ENCODE measurements around the gene BPIFA3.

The BPIFA3 gene

GRCh38 chr20:33234050-33234449 is 16.9 kb downstream of the BPIFA3 start:
- Mint-ChIP-seq H3K27ac (no peak overlapping the region), H3K27me3 (peaks cover 18% of the 10 kb centered on the region), H3K4me1 (ENCODE audit: low read depth) (peaks cover 9% of the 10 kb centered on the region), H3K36me3 (ENCODE audit: low read depth) (no peaks in the 10 kb centered on the region), H3K4me3 (no peak overlapping the region), H3K9me3 (no peaks in the 10 kb centered on the region)
- intact Hi-C loops (cut with micrococcal nuclease): no loop called here

DNA sequence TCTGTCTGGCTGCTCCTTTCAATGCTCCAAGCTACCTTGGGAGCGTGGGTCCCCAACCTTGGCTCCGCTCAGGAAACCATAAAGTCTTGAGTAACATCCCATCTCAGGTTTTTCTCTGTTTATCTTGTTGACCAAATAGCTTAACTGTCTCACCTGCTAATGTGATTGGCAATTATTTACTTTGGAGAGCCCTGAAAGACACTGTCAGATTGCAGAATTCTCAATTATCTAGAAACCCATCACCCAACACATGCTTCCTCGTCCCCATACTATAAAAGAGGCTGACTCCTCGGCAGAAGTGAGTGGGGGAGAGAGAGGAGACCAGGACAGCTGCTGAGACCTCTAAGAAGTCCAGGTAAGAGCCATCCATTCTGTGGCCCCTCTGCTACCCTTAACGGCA is 18.5 kb downstream of the BPIFA3 start, which contains the start of gene BPIFA1:
BPIFA1 (plus strand) TSS at position 301 of the 400 bp plus-strand sequence. CDS start 1,716 bp downstream, outside the sequence.
- Mint-ChIP-seq H3K36me3 (ENCODE audit: low read depth) (no peaks in the 10 kb centered on the region), H3K9me3 (no peaks in the 10 kb centered on the region), H3K4me3 (no peak within 1 kb of the TSS), H3K27me3 (peaks cover 19% of the 10 kb centered on the region), H3K4me1 (ENCODE audit: low read depth) (no peaks in the 10 kb centered on the region), H3K27ac (no peak within 1 kb of the TSS)
- intact Hi-C loops (cut with micrococcal nuclease): no loop called here

- Mint-ChIP-seq H3K27me3 (peaks cover 19% of the 10 kb centered on the region), H3K27ac (no peak overlapping the region), H3K4me1 (ENCODE audit: low read depth) (no peaks in the 10 kb centered on the region), H3K9me3 (no peaks in the 10 kb centered on the region), H3K36me3 (ENCODE audit: low read depth) (no peaks in the 10 kb centered on the region), H3K4me3 (no peak overlapping the region)
- intact Hi-C loops (cut with micrococcal nuclease): no loop called here
Observed at GRCh38 chr20:33236351-33236750, 19.2 kb downstream of the BPIFA3 start.

GRCh38 chr20:33237989-33238388 is 20.8 kb downstream of the BPIFA3 start:
- Mint-ChIP-seq H3K9me3 (no peaks in the 10 kb centered on the region), H3K27me3 (peaks cover 13% of the 10 kb centered on the region), H3K27ac (no peak overlapping the region), H3K36me3 (ENCODE audit: low read depth) (no peaks in the 10 kb centered on the region), H3K4me1 (ENCODE audit: low read depth) (no peaks in the 10 kb centered on the region), H3K4me3 (no peak overlapping the region)
- intact Hi-C loops (cut with micrococcal nuclease): no loop called here

- intact Hi-C loops (cut with micrococcal nuclease): no loop called here
- H3K9me3 Mint-ChIP-seq: no peaks in the 10 kb centered on the region
Observed at GRCh38 chr20:33239418-33239817, 22.3 kb downstream of the BPIFA3 start.

GRCh38 chr20:33239979-33240736 is 23.0 kb downstream of the BPIFA3 start:
- intact Hi-C loops (cut with micrococcal nuclease): no loop called here
- H3K36me3 Mint-ChIP-seq (ENCODE audit: low read depth): no peaks in the 10 kb centered on the region
- H3K4me3 Mint-ChIP-seq: no peak overlapping the region
- no peaks in the 10 kb centered on the region for H3K4me1 Mint-ChIP-seq (ENCODE audit: low read depth)
- H3K9me3 Mint-ChIP-seq: no peaks in the 10 kb centered on the region
- no peak overlapping the region for H3K27ac Mint-ChIP-seq
- peaks cover 13% of the 10 kb centered on the region for H3K27me3 Mint-ChIP-seq

More at GRCh38 chr20:33239418-33239817, 22.3 kb downstream of the BPIFA3 start:
- Mint-ChIP-seq H3K4me3 (no peak overlapping the region), H3K27me3 (peaks cover 13% of the 10 kb centered on the region), H3K36me3 (ENCODE audit: low read depth) (no peaks in the 10 kb centered on the region), H3K27ac (no peak overlapping the region), H3K4me1 (ENCODE audit: low read depth) (no peaks in the 10 kb centered on the region)

DNA sequence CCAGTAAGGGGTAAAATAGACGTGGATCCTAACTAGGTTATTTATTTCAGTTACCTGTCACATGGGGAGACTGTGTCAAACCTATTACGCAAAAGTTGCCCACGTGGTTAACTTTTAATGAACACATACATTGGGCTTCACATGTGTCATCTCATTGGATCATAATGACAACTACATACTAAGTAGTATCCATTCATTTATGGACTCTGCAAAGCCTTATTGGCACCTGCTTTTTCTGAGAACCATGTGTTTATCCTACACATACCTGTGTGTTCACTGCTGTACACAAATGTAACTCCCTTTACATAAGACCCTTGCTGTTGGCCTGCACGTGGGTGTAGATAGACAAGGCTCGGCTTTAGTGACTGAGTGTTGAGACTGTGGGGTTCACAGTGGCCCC is 23.8 kb downstream of the BPIFA3 start:
- intact Hi-C loops (cut with micrococcal nuclease): no loop called here
- Mint-ChIP-seq H3K4me3 (no peak overlapping the region), H3K27me3 (peaks cover 7% of the 10 kb centered on the region)

DNA sequence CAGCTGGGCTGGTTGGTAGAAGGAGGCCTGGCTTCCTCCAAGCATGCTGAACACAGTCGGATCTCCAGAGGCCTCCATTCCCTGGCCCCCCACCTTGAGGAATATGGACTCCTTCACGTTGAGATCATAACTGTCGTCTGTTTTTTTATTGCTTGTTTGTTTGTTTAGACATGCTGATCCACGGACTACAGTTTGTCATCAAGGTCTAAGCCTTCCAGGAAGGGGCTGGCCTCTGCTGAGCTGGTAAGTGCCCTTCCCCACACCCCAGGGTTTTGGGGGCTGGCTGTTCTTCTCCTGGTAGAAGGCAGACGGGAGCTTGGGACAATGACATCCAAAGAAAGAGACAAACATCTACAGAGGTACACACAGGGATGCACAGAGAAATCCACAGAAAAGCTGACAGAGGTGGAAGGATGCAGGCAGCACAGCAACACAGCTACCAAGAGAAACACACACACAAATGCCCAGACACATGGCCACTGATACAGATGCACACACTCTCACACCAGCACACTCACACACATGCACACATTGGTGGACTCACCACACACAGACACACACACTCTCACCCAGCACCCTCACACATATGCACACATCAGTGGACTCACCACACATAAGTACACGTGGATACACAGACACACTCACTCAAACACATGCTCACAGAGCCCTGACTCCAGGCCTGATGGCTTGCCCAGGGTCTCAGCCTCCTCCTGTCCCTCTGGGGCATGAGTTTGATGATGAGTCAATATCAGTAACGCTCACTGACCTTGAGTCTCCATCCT is 25.4 kb downstream of the BPIFA3 start:
- intact Hi-C loops (cut with micrococcal nuclease): no loop called here
- Mint-ChIP-seq H3K4me3 (no peak overlapping the region), H3K27me3 (peaks cover 1% of the 10 kb centered on the region), H3K9me3 (no peaks in the 10 kb centered on the region), H3K36me3 (ENCODE audit: low read depth) (no peaks in the 10 kb centered on the region), H3K4me1 (ENCODE audit: low read depth) (no peaks in the 10 kb centered on the region), H3K27ac (no peak overlapping the region)

More for the DNA sequence above, 23.8 kb downstream of the BPIFA3 start:
- no peaks in the 10 kb centered on the region for H3K4me1 Mint-ChIP-seq (ENCODE audit: low read depth)
- no peaks in the 10 kb centered on the region for H3K36me3 Mint-ChIP-seq (ENCODE audit: low read depth)
- H3K27ac Mint-ChIP-seq: no peak overlapping the region
- H3K9me3 Mint-ChIP-seq: no peaks in the 10 kb centered on the region

DNA sequence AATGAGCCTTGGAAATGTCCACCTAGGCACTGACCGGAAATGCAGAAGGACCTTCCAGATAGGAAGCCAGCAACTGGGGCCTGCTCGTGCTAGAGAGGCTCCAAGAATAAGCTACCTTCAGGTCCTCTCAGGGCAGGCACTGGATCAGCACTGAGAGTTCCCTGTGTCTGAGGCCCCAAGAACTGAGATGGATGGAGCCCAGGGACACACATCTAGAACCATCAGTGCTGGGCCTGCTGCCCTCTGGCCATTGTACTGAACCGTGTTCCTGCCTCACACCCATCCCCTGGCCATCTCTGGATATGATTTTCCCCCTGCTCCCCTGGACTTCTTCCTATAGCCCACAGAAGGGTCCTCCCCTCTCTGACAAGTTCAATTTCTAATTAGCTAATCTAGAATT is 28.9 kb downstream of the BPIFA3 start:
- intact Hi-C loops (cut with micrococcal nuclease): no loop called here
- H3K36me3 Mint-ChIP-seq (ENCODE audit: low read depth): no peaks in the 10 kb centered on the region
- no peaks in the 10 kb centered on the region for H3K27me3 Mint-ChIP-seq
- no peak overlapping the region for H3K4me3 Mint-ChIP-seq
- H3K9me3 Mint-ChIP-seq: no peaks in the 10 kb centered on the region
- no peaks in the 10 kb centered on the region for H3K4me1 Mint-ChIP-seq (ENCODE audit: low read depth)
- no peak overlapping the region for H3K27ac Mint-ChIP-seq

- peaks cover 3% of the 10 kb centered on the region for H3K4me1 Mint-ChIP-seq (ENCODE audit: low read depth)
- H3K36me3 Mint-ChIP-seq (ENCODE audit: low read depth): no peaks in the 10 kb centered on the region
- H3K27me3 Mint-ChIP-seq: no peaks in the 10 kb centered on the region
- intact Hi-C loops (cut with micrococcal nuclease): no loop called here
- no peak overlapping the region for H3K27ac Mint-ChIP-seq
- H3K4me3 Mint-ChIP-seq: no peak overlapping the region
- H3K9me3 Mint-ChIP-seq: no peaks in the 10 kb centered on the region
Observed at GRCh38 chr20:33249456-33249855, 32.3 kb downstream of the BPIFA3 start.

- H3K9me3 Mint-ChIP-seq: no peaks in the 10 kb centered on the region
- H3K36me3 Mint-ChIP-seq (ENCODE audit: low read depth): no peaks in the 10 kb centered on the region
- intact Hi-C loops (cut with micrococcal nuclease): no loop called here
- H3K4me3 Mint-ChIP-seq: no peak overlapping the region
- no peaks in the 10 kb centered on the region for H3K27me3 Mint-ChIP-seq
- H3K4me1 Mint-ChIP-seq (ENCODE audit: low read depth): peaks cover 10% of the 10 kb centered on the region
- no peak overlapping the region for H3K27ac Mint-ChIP-seq
Observed at GRCh38 chr20:33250666-33251065, 33.5 kb downstream of the BPIFA3 start.

- Mint-ChIP-seq H3K4me3 (no peak overlapping the region), H3K9me3 (no peaks in the 10 kb centered on the region), H3K36me3 (ENCODE audit: low read depth) (no peaks in the 10 kb centered on the region), H3K27ac (no peak overlapping the region), H3K4me1 (ENCODE audit: low read depth) (peaks cover 10% of the 10 kb centered on the region), H3K27me3 (no peaks in the 10 kb centered on the region)
- intact Hi-C loops (cut with micrococcal nuclease): no loop called here
Observed at GRCh38 chr20:33251496-33251895, 34.3 kb downstream of the BPIFA3 start.

- no peaks in the 10 kb centered on the region for H3K27me3 Mint-ChIP-seq
- no peaks in the 10 kb centered on the region for H3K9me3 Mint-ChIP-seq
- H3K27ac Mint-ChIP-seq: no peak overlapping the region
- intact Hi-C loops (cut with micrococcal nuclease): no loop called here
- H3K36me3 Mint-ChIP-seq (ENCODE audit: low read depth): no peaks in the 10 kb centered on the region
- peaks cover 10% of the 10 kb centered on the region for H3K4me1 Mint-ChIP-seq (ENCODE audit: low read depth)
- no peak overlapping the region for H3K4me3 Mint-ChIP-seq
Observed at GRCh38 chr20:33252460-33252859, 35.3 kb downstream of the BPIFA3 start.

DNA sequence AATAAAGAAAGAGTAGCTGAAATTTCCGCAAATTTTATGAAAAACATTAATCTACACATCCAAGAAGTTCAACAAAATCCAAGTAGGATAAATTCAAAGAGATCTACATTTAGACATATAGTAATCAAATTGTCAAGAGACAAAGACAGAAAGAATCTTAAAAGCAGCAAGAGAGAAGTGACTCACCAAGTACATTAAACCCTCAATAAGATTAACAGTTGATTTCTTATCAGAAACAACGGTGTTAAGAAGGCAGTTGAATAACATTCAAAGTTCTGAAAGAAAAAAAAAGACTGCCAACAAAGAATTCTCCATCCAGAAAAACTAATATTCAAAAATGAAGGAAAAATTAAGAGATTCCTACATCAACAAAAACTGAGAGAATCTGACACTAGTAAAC is 37.9 kb downstream of the BPIFA3 start:
- Mint-ChIP-seq H3K36me3 (ENCODE audit: low read depth) (no peaks in the 10 kb centered on the region), H3K27me3 (no peaks in the 10 kb centered on the region), H3K9me3 (no peaks in the 10 kb centered on the region), H3K4me3 (peak overlapping the region; percentile 13), H3K4me1 (ENCODE audit: low read depth) (peaks cover 10% of the 10 kb centered on the region), H3K27ac (peak overlapping the region; percentile 70)
- intact Hi-C loops (cut with micrococcal nuclease): no loop called here
